ENCODE measurements around the gene CDC25A.
"Not testable (repeated sequence)": the region's sequence is repeated elsewhere in the genome, so short reads cannot be mapped to it uniquely, and the experiment has no call there.

Gene CDC25A

DNA sequence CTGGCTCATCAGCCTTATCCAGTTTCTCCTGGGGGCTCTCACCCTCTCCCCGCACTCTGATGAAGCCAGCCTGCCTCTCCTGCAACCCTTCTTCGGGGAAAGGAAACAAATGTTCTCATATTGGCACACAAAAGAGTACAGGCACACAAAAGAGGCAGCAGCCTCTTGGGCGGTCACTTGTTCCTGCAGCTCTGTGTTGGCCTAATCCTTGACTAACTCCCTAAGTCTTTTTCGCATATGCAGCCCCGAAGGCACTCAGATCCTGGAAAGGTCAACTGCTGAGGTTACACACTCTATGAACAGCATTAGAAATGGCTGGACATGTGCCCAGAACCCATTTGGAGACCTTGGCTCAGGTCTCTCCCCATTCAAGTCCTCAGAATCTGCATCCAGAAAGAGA is 27.7 kb upstream of the CDC25A start:
- POLR2A ChIA-PET, result no interaction called here
- CTCF ChIA-PET, result interaction anchor here (1.0 kb wide), 1 partner anchor 10 kb away, joined by 4 read pairs; no protein-coding TSS in a partner anchor
- no peak for TF ChIP-seq CTCF (IDR thresholded peaks at IDR 0.05; ENCODE audit: insufficient read depth, low read length, missing control alignments)
- no peak overlapping the region for H3K4me3 ChIP-seq (ENCODE audit: low read depth, low read length)
- DNase-seq (ENCODE audit: low read depth, low spot score), result no peak

GRCh38 chr3:48215466-48215865 is 27.2 kb upstream of the CDC25A start:
- POLR2A ChIA-PET, result no interaction called here
- TF ChIP-seq CTCF (IDR thresholded peaks at IDR 0.05; ENCODE audit: insufficient read depth, low read length, missing control alignments), result no peak
- CTCF ChIA-PET, result interaction anchor here (1.0 to 1.1 kb wide), 2 partner anchors 10 to 25 kb away, joined by 3 to 4 read pairs; no protein-coding TSS in a partner anchor
- H3K4me3 ChIP-seq (ENCODE audit: low read depth, low read length), result no peak overlapping the region
- DNase-seq (ENCODE audit: low read depth, low spot score), result no peak

DNA sequence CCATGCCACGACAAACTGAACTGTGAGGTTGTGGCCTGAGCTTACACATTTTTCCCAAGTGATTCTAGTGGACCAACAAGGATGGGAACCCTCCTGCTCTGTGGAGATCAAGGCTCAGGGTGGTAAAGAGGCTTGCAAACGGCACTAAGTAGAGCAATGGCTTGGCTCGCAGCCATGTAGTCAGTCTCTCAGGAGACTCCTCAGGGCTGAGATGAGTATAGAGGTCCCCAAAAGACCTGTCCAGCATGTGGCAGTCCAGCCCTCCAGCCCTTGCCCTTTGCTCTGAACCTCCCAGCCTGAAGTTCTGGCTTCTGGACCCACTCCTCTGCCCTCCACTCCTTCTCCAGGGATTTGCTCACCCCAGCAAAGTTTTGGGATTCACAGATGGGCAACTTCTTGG is 26.8 kb upstream of the CDC25A start:
- TF ChIP-seq CTCF (IDR thresholded peaks at IDR 0.05; ENCODE audit: insufficient read depth, low read length, missing control alignments), result no peak
- DNase-seq (ENCODE audit: low read depth, low spot score), result no peak
- ChIA-PET CTCF (interaction anchor here (1.1 kb wide), 1 partner anchor 25 kb away, joined by 3 read pairs; no protein-coding TSS in a partner anchor), POLR2A (no interaction called here)
- H3K4me3 ChIP-seq (ENCODE audit: low read depth, low read length), result no peak overlapping the region

DNA sequence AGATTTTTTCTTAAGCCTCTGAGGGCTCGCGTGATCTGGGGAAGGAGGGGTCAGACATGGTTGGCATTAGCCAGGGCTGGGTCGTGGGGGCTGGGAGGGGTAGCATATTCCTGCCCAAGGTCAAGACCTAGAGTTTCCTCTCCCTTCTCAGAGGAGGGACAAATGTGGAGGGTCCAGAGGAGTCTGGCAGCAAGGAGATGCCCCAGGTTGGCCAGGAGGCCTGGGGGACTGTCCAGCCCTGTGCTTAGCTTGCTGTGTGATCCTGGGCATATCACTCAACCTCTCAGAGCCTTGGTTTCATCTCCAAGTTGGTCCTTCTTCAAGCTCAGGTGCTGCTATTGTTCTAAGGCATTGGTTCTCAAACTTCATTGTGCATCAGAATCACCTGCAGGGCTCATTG is 26.0 kb upstream of the CDC25A start:
- DNase-seq (ENCODE audit: low read depth, low spot score), result no peak

DNA sequence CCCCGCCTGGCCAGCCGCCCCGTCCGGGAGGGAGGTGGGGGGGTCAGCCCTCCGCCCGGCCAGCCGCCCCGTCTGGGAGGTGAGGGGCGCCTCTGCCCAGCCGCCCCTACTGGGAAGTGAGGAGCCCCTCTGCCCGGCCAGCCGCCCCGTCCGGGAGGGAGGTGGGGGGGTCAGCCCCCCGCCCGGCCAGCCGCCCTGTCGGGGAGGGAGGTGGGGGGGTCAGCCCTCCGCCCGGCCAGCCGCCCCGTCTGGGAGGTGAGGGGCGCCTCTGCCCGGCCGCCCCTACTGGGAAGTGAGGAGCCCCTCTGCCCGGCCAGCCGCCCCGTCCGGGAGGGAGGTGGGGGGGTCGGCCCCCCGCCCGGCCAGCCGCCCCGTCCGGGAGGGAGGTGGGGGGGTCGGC is 23.6 kb upstream of the CDC25A start:
- CTCF ChIA-PET, POLR2A ChIA-PET: not testable (repeated sequence)

More for the DNA sequence above, 26.0 kb upstream of the CDC25A start:
- H3K4me3 ChIP-seq (ENCODE audit: low read depth, low read length), result no peak overlapping the region
- TF ChIP-seq CTCF (IDR thresholded peaks at IDR 0.05; ENCODE audit: insufficient read depth, low read length, missing control alignments), result no peak
- ChIA-PET POLR2A (no interaction called here), CTCF (interaction anchor here (1.1 kb wide), 1 partner anchor 24 kb away, joined by 3 read pairs; no protein-coding TSS in a partner anchor)

GRCh38 chr3:48210534-48210933 is 22.3 kb upstream of the CDC25A start:
- POLR2A ChIA-PET; H3K4me3 ChIP-seq (ENCODE audit: low read depth, low read length); DNase-seq (ENCODE audit: low read depth, low spot score); CTCF ChIA-PET: not testable (repeated sequence)

More for the DNA sequence above, 23.6 kb upstream of the CDC25A start:
- H3K4me3 ChIP-seq (ENCODE audit: low read depth, low read length); DNase-seq (ENCODE audit: low read depth, low spot score): not testable (repeated sequence)

GRCh38 chr3:48209445-48209844 is 21.2 kb upstream of the CDC25A start:
- ChIA-PET POLR2A (no interaction called here), CTCF (interaction anchor here (0.5 to 1.4 kb wide), 3 partner anchors 15 to 226 kb away, joined by 3 to 4 read pairs (median 4); no protein-coding TSS in a partner anchor)
- TF ChIP-seq CTCF (IDR thresholded peaks at IDR 0.05; ENCODE audit: insufficient read depth, low read length, missing control alignments), result no peak
- no peak overlapping the region for H3K4me3 ChIP-seq (ENCODE audit: low read depth, low read length)
- DNase-seq (ENCODE audit: low read depth, low spot score), result no peak
